Kidney (tissue), 14 donors: ENCODE results near the gene RPL13. TPM values are rescaled to one million over a fixed set of nuclear protein-coding genes. Genes with fewer than 3 reads are reported as not detected.

ENCODE experiments used
- DNase-seq, 5 donors: peaks; one replicate each; pipeline ENCODE4 v3.0.0-alpha.2; 2013 to 2020
- FAIRE-seq: peaks from 2 replicates; lab custom pipeline; 2012; peaks lifted over from hg19 to GRCh38; lab: Jason Lieb, UNC
- H3K27ac ChIP-seq, 2 donors: one replicate each; pipeline ENCODE4 v1.7.0; 2013; ENCODE audit warnings: low read depth in 2 of 2, low read length in 2 of 2, inconsistent platforms in 1 of 2
- H3K27me3 ChIP-seq: one replicate; pipeline ENCODE4 v1.7.1; 2013; ENCODE audit warnings: low read length, inconsistent platforms; ENCODE audit not compliant: control insufficient read depth, insufficient read depth
- H3K36me3 ChIP-seq, 3 donors: one replicate each; pipeline versions ENCODE4 v1.7.0 to v1.7.1; 2013; ENCODE audit warnings: low read length in 3 of 3, control low read depth in 1 of 3, inconsistent platforms in 1 of 3; ENCODE audit not compliant: insufficient read depth in 3 of 3, control insufficient read depth in 2 of 3
- H3K4me1 ChIP-seq, 3 donors: one replicate each; pipeline versions ENCODE4 v1.7.0 to v1.7.1; 2013; ENCODE audit warnings: low read length in 3 of 3, inconsistent platforms in 1 of 3, low read depth in 1 of 3; ENCODE audit not compliant: control insufficient read depth in 2 of 3, insufficient read depth in 2 of 3
- H3K4me3 ChIP-seq, 3 donors: one replicate each; pipeline versions ENCODE4 v1.7.0 to v1.8.1; 2013; ENCODE audit warnings: low read length in 3 of 3, control low read depth in 1 of 3, inconsistent platforms in 1 of 3
- H3K9ac ChIP-seq, 3 donors: one replicate each; pipeline versions ENCODE4 v1.7.0 to v1.7.1; 2013; ENCODE audit warnings: low read length in 3 of 3, control low read depth in 1 of 3, inconsistent platforms in 1 of 3
- H3K9me3 ChIP-seq, 3 donors: one replicate each; pipeline versions ENCODE4 v1.7.0 to v1.7.1; 2013; ENCODE audit warnings: low read length in 3 of 3, control low read depth in 1 of 3, inconsistent platforms in 1 of 3; ENCODE audit not compliant: control insufficient read depth in 2 of 3, insufficient read depth in 1 of 3
- CTCF ChIP-seq: IDR thresholded peaks from 3 replicates; pipeline ENCODE4 v1.5.1; 2012; ENCODE audit warnings: mild to moderate bottlenecking, moderate library complexity, borderline replicate concordance; ENCODE audit not compliant: insufficient read depth; ENCODE audit errors: extremely low read depth
- intact Hi-C: fragments of 100-400 bp; cut with DNase I; formaldehyde crosslinking; loops from one replicate; pipeline ENCODE4 v1.11.1; 2022
- polyA plus RNA-seq: library from polyadenylated mRNA; stranded (reverse); fragments of 350-450 nt; fragmentation: Illumina TruSeq; extraction: RNeasy Lipid Tissue Mini Kit (QIAGEN cat#74804); gene quantifications from one replicate; pipeline ENCODE4 v1.2.3, GENCODE V29; 2014; ENCODE audit warnings: low read depth, low replicate concordance; ENCODE audit not compliant: insufficient read depth
- total RNA-seq: library from RNA; stranded (reverse); fragmentation: NEBNext Ultra II Directional; extraction: Animal tissue kit (Norgen Biotek cat#: 25700); gene quantifications from one replicate; pipeline ENCODE4 v1.2.1, GENCODE V29; 2021
- donor health status: control.
- donor health status: control.
- donor health status: control.
- donor health status: control.
- donor health status: control.
- donor health status: DM: yes; HTN: yes; CAD: no.
- donor health status: Normal renal cell carcinoma (clear cell type).

The RPL13 gene
- total and polyA plus RNA-seq, 2 donors from 2014 or later: 1,694 to 3,146 TPM

GRCh38 chr16:89606006-89606405 lies 45.5 kb downstream of the RPL13 start:
- TF ChIP-seq CTCF: no peak
- Histone ChIP-seq H3K27ac (no peak overlapping the region), H3K4me1 (peaks cover 0 to 11% (median 10%) of the 10 kb centered on the region in 3 donors), H3K9me3 (no peaks in the 10 kb centered on the region), H3K36me3 (no peaks in the 10 kb centered on the region), H3K4me3 (no peak overlapping the region), H3K9ac (no peak overlapping the region), H3K27me3 (no peaks in the 10 kb centered on the region)
- FAIRE-seq (no peak), DNase-seq (no peak)
- intact Hi-C loops: no loop called here

GRCh38 chr16:89607453-89607852 lies 47.0 kb downstream of the RPL13 start:
- Histone ChIP-seq H3K27ac (no peak overlapping the region), H3K36me3 (no peaks in the 10 kb centered on the region), H3K27me3 (no peaks in the 10 kb centered on the region), H3K9ac (no peak overlapping the region), H3K9me3 (no peaks in the 10 kb centered on the region), H3K4me3 (no peak overlapping the region), H3K4me1 (peaks cover 0 to 11% (median 7%) of the 10 kb centered on the region in 3 donors)
- FAIRE-seq: no peak
- no peak for DNase-seq
- no peak for TF ChIP-seq CTCF
- intact Hi-C loops: no loop called here

GRCh38 chr16:89607937-89608740 lies 47.7 kb downstream of the RPL13 start:
- intact Hi-C loops: no loop called here
- no peak overlapping the region for H3K9ac ChIP-seq
- no peaks in the 10 kb centered on the region for H3K36me3 ChIP-seq
- peak in 2 of 5 donors; percentile 34 to 46 for DNase-seq
- H3K4me3 ChIP-seq: no peak overlapping the region
- H3K9me3 ChIP-seq: no peaks in the 10 kb centered on the region
- no peaks in the 10 kb centered on the region for H3K27me3 ChIP-seq
- H3K27ac ChIP-seq: no peak overlapping the region
- peaks cover under 1 to 7% (median 4%) of the 10 kb centered on the region in 3 donors for H3K4me1 ChIP-seq
- FAIRE-seq: no peak
- no peak for TF ChIP-seq CTCF
